ENCODE data around the gene PRDM1.

PRDM1 gene

DNA sequence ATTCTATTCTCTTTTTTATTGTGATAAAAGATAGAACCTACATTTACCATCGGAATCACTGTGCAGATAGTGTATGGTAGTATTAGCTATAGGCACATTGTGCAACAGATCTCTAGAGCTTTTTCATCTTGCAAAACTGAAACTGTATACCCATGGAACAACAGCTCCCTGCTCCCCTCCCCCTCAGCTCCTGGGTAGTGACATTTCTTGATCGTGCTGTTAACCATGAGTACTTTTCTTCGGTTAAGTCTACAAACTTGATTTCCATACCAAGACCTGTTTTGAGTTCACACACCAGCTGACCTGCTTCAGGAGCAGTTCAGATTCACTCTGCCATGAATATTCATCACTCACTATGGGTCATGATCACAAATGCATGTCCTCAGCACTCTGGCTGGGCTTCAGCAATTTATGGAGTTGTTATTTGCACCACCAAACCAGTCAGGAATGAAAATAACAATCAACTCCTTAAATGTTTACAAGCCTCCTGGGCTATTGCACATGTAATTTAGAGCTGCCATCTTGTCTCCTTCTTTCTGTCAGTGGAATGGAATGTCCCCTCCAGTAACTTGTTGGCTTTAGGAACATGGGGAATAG is 32.8 kb downstream of the PRDM1 start:
- no peak for DNase-seq

DNA sequence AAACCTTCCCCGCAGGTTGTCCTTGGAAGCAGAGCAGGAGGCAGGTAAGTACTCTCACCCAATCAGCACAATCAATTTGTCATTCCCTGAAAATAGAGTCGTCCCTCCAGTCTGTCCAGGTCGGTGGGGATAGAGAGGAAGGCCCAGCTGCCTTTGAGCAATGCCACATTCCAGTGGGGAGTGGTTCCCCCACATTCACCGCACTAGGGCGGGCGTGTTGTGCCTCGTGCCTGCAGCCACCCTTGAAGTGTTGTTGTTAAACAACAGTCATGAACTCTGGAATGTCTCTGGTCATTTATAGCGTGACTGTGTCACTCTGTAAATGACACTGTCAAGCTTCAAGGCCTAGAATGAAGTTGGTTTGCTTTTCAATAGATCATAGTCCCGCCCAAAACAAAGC is 33.4 kb downstream of the PRDM1 start:
- DNase-seq, result no peak

DNA sequence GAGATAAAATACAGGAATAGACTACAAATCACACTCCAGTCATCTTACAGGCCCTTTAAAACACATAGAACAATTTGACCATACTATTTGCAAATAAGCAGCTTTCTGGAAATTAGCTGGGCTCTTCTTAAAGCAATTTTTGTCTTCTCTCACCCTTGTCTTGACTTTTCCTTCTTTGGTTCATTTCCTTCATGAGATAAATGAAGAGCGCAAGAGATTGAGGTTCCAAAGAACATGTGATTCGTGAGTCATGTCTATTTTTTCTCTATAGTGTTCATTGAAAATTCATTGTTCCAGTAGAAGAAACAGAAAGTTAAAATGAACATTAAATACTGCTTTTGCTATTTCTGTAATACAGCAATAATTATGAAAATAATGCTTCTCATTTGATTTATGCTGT is 33.9 kb downstream of the PRDM1 start:
- no peak for DNase-seq

DNA sequence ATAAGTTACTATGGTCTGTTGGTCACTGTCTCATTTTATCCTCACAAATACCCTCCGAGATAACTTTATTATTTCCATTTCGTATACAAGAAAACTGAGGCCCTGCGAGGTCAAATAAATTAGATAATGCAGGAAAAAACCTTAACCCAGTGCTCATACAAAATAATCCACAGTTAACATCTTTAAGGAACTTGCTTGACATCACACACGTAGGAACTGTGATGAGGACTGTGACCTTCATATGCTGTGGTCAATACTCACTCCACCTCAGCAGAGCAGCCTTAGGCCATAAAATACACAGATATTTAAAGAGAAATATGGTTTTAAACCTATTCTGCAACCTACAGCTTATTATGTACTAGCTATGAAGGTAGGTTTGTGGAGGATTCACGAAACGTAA is 34.3 kb downstream of the PRDM1 start:
- DNase-seq, result no peak

DNA sequence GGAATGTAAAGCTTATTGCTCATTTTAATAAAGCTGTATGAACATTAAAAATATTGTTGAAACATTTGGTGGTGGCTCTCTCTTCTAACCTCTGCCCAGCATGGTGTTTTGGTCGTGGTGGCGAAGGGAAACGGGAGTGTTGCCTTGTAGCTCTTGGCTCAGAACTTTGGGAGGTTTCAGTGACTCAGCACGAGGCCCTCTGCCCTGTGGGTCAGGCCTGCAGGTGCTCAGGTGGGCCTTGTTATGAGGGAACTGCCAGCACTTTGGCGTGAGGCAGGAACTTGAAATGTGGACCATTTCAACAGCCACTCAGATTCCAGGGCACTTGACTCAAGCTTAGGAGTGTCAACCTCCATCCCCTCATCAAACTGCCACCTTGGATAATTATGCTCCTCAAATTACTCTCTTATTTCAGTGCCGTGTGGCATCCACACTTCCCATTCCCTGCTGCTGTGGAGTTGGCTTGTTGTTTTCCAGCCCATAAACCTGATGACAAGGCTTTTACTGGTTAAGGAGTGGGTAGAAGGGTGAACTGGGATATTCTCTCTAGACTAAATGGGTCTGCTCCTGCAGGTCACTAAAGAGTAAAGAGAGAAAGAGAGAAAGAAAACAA is 36.3 kb downstream of the PRDM1 start:
- DNase-seq, result no peak

DNA sequence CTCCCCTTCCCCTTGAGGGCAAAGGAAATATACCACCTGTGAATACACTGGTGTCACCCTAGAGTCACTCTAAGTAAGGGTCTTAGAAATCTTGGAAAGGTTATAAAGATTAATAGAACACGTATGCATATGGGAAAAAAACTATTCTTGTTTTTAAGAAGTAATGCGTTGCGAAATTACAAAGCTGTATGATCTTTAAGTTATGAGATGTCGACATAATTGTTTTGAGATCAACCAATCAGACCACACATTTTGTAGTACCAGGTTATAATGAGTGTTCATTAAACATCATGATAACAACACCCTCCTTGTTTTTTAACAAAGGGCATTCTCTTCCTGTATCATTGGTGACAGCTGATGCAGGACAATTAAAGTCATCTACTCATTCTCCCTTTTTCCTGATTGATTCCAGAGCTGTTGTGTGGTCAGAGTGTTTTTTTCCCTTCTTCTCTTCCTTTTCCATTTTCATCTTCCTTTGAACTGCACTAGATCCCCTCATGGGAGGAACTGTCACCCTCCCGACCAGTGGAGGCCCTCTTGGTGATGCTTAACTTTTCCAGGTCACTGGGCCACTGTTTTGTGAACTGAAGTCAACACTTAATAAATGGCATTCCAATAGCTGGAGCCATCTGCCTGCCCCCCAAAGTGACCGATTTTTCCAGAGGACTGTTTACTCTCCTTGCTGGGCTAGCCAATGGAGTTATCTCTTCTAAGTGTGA is 37.0 kb downstream of the PRDM1 start:
- DNase-seq, result no peak

DNA sequence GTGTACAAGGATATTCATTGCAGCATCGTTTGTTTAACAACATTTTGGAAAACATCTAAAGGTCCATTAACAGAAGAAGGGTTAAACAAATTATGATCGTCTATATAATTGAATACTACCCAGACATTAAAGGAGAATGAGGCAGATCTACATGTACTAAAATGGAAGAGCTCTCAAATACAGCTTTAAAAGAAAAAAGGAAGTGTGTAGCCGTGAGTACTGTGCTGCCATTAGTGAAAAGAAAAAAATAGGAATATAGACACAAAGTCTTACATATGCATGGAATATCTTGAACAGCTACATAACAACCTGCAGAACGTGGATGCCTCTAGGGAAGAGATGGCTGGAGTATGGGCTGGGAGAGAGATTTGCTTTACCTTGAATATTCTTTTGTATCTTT is 37.9 kb downstream of the PRDM1 start:
- no peak for DNase-seq

DNA sequence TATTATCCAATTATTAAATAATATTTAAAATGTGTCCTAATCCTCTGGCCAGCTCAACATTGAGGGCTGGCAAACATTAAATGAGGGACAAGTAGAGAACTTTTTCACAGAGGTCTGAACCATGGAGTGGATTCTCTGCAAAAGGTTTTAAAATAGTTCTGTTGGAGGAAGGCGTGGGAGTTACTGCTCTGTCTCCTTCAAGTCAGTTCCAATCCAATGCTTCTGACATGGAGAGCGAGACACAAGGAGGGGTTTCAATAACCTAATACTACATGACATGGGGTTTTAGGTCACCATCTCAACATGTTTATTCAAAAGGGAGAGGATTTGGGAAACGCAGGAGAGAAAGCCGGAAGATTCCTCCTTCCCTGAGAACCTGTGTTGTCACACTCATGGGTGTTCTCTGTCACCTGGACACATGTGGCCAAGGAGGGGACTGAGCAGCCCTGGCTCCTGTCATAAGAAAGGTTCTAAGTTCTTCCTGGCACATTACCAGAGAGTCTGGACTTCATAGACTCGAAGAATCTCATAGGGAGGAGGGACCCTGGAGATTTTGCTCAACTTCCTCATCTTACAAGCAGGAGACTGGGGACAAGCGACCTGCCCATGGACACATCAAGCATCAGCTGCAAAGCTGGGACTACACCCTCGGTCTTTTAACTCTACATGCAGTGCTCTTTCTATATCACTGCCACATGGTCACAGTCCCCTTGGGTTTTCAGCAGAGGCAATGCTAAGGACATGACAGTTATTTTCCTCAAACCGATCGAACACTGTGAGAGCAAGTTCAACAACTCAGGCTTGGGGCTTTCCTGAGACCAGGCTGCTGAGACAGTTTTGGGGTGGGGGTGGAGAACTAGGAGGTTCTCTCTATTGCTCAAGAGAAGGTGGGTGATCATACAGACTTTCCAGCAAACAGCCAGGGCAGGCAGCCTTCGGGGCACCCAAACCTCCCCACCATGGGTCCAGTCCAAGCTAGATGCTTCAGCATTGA is 38.6 kb downstream of the PRDM1 start:
- no peak for DNase-seq

DNA sequence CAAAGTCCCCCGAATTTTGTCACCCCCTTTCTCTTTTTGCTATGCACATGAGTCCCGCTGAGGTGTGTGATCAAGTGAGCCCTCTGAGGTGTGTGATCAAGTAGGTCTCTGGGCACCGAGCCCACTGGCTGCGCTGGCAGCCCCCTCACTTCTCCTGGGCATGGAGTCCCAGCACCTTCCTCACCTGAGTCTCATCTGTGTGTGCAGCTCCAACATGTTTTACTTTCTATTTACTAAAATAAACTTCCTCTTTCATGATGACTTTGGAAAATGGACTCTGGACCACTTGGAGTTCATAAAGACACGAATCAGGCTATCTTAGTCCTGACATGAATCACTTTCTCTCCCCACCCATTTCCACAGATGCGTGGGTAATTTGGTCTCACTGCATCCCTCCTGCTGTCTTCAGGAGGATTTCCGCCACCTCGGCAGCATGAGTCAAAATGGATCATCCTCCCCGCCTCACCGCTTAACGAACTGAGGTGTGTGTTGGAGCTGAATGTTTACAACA is 39.8 kb downstream of the PRDM1 start:
- DNase-seq, result no peak

DNA sequence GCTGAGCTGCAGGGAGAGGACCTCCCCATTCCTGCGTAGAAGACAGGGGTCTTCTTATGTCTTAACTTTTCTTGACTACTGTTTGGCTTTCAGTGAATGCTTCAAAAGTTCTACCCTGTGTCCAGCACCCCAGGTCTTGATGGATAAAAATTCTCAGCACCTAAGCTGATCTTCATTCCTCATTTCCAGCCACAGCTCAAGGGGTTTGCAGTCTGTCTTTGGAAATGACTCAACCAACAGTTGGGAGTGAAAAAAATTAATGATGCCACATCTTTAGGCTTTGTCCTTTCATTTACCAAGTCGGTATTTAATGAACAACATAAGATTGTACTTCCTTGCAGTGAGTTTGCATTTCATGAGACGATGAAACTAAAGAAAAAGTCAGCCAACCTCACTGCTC is 40.3 kb downstream of the PRDM1 start:
- no peak for DNase-seq

DNA sequence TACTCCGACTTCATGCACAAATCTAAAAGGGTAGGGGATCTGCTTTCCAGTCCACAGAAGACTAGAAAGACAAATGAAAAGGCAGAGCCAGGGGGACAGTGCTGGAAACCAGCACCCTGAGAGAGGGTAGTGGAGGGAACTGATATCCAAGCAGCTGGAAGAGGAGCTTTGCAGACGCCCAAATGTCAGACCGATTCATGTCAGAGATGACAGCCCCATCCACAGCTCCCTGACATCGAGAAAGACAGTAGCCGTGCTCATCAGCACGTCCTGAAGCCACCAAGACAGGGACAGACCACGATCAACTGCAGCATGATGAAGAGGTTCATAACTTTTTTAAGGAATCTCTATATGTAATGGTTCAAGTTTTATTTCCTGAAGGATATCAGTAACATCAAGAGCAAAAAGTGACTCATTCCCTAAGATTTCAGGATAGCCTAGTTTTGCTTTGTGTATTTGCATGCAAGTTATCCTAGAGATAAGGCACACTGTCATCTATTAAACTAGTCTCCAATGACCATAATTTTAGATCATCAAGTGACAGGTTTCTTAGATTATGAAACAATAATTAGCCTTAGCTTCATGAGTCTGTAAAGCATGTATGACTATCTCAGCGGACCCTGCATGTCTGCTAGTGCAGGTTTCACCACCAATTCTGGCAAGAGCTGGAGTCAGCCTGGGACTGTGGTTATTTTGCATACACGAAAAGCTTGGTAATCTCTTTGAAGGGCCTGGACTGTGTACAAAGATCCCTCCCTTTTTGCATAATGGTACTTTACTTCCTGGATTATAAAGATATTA is 43.0 kb downstream of the PRDM1 start:
- no peak for DNase-seq

DNA sequence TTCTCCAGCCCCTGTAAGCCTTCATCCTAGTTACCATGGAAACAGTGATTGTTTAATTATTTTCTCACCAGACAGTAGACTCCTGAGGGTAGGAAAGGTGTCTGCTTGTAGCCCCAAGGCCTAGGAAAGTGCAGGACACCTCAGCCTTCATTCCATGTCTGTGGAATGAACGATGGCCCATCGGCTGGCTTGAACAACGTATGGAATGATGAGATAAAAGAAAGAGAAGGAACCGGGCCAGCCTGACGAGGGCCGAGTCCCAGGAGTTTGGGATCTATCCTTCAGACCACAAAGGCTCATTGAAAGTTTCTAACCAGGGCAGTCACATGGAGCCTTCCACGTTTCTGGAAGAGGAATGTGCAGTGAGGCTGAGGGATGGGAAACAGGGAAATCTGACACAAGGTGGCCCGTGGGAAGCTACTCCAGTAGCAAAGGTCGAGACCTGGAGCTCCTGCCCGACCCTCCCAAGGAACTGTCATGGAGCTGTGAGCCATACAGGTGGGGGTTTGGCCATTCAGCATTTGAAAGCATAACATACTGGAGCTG is 46.1 kb downstream of the PRDM1 start:
- no peak for DNase-seq

DNA sequence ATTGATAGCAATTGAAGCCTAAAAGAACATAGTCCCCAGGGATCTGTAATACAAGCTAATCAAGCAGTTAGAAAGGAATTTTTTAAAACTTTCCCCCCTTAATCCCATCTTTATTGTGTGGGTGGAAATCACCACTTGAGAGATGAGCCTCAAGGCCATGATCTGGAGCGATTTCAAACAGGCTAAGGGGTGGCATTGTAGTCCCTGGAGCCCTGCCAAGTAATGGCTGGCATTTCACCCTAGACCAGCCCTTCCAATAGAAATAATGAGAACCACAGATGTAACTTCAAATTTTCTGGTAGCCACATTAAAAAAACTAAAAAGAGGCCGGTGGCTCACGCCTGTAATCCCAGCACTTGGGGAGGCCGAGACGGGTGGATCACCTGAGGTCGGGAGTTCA is 46.9 kb downstream of the PRDM1 start:
- DNase-seq, result peak; percentile 9

DNA sequence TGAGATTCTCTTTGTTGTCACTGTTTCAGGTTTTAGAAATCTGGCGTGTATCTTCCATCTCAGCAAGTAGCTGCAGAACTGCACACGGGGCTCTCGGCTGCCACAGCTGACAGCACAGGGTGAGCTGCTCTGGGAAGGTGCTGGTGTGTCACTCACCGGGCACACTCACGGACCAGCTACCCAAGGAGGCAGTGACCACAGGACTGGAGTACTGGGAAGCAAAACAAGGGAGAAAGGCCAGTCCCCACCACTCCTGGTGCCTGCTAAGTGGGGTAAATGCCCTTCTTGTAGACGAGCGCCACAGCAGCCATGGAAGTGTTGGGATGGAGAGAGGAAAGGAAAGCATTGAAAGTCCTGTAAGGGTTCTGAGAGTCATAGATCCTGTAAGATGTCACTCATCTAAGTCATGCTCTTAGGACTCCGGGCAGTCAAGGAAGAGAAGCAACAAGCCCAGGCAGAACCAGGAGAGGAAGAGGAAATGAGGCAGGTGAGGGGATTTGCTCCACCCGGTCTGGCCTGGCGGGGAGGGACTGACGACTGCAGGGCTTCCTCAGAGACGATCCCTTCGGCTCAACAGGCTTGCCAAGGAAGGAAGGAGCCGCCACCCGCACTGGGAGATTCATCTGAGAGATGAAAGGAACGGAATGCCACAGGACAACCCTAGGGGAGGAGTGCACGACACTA is 48.1 kb downstream of the PRDM1 start:
- DNase-seq, result no peak

DNA sequence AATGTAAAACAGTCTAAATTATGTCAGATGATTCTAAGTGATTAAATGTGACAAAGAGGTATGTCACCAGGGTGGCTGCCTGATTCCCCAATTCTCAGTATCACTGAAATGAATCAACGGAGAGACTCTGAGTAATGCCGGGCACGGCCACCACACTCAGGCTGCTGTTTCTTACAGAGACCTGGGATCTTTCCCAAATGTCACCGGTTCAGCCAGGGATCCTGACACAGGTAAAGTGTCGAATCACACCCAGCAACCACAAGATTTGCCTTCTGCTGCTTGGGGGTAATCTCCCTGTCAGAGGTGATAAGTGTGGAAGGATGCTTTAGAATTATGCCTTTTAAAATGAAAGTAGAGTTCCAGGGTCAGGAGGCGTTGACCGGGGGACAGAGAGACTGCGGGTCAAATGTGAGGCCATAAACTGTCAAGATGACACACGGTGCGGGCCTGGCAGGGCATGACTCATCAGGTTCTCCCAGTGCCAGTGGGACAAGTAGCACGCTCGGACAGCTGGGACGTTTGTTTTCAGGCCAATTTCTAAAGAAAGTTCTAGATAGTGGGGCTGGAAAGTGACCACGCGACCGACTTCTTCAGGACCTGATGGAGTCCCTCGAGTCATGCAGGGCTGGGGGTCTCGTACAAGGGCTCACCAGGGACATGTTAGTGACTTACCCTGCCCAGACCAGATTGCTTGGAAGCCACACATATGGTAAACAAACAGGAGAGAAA is 48.9 kb downstream of the PRDM1 start:
- no peak for DNase-seq

DNA sequence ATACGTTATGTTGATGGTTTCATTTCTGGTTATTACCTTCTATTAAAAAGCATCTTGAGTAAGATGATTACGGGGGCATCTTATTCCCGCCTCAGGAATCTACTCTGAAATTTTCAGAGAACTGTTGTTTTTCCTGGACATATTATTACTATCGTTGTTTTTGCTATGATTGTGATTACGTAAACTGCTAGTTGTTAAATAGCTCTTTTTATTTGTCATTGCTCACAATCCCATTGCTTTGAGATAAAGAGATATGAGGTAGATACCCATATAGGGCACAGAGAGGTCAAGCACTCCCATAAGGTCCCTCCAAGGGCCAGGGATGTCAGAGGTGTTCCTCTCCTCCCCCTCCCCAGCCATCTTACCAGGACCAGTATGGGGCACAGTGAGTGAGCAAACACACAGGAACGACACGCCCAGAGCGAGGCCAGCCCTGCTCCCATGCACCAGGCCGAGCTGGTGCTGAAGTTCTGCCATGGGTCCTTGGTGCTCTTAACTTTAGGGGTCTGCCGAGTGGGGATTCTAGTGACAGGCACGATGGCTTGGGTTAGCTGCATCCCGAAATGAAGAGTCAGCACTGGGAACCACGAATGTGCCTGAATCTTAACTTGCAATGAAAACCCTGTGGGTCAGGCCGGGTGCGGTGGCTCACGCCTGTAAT is 49.9 kb downstream of the PRDM1 start:
- DNase-seq, result no peak

DNA sequence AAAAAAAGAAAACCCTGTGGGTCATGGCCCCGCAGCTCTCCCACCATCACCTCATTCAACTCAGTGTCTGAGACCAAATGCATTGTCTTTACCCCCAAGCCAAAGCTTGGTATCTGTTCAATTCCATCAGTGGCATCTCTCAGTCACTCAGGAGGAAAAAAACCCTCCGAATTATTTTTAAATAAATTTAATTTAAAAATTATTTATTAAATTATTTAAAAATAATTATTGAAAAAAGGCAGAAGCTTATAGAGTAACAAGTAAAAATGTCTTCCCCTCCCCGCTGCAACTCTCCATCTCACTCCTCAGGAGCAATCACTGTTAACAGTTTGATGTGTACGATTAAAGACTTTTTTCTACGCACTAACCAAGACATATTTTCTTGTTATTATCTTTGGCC is 50.7 kb downstream of the PRDM1 start:
- DNase-seq, result no peak

DNA sequence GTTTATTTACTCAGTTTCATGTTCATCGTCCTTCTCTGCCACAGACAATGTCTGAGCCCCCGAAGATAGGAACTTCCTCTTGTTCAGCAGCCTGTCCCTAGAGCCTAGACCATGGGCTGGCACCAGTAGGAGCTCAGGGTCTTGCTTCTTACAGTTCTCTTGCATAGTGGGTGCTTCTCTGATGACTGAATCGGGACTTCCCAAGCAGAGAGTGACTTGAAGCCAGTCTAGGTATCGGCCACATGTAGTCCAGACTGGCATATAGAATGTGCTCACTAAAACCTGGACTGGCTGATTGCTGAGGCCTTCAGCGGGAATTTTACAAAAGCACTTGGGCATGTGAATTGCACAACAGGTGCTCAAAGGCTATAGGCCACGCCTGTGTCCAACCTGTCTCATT is 52.0 kb downstream of the PRDM1 start:
- DNase-seq, result no peak

DNA sequence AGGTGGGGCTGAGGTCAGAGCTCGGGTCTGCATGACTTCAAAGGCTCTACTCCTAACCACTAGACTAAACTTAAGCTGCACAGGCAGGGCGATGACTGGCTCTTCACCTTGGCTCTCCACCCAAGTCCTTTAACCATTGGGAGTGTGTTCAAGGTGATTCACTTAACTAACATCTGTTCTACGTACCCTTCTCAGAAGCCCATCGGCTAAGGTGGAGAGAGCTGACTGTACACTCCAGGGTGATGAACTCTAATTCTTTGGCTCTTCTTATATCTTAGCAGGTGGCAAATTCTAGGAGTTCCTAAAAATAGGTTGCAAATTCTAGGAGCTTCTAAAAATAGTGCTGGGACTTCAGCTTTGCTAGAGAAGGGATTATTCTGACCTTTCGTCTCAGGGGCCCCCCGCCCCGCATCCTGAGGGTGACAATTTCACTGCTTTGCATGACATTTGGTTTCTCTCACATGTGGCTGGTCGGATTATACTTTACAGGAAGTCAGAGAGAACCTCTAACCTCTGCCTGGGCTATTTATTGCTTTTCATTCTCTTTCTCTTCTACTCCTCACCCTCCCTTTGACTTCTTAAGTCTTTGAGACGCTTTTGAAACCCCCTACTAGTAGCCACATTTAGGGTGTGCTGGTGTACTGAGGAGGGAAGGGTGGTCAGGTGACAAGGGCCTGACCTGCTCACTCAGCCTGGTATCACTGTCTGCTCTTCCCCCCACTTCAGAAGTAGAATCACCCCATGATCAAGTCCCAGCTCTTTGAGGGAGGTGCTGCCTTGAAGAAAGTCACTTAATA is 55.5 kb downstream of the PRDM1 start:
- no peak for DNase-seq
